Stimulated activated naive CD8-positive, alpha-beta T cell treated with anti-CD3 and anti-CD28 coated beads, Interleukin-15, Interleukin-2, amounts not matched to agents 100 U/mL and 50 U/mL, for 24 hours (primary cell): ENCODE results near the gene MAML2.

Experiments used
- ATAC-seq: fragments of 150-1000 bp; cut with Tn5 transposase; one replicate; pipeline ENCODE4 v1.10.0; 2021
- DNase-seq: peaks from one replicate; pipeline ENCODE4 v3.0.0; 2021

MAML2 gene

DNA sequence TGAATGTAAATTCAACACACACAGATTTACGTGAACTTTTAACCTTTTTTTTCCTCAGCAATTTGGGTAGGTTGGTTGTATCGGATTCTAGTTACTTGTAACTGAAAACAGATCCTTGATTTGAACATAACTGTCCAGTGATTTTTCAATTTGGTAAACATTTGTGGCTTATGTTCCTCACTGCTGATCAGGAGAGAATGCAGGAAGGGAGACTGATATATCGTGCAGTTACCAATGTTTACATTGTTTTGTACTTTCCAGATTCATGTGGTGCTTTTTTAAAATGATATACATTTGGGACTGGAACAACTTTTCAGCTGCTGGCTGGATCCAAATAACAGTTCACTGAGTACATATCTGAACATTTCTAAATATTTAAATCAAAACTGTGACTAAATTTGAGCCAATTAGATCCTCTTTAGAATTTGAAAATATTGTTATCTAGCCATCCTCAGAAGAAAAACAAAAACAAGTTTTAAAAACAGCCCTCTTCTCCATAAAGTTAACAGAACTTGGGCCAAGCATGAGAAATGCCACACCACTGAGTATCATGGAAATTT is 334.8 kb downstream of the MAML2 start:
- ATAC-seq: no peak
- DNase-seq: no peak

DNA sequence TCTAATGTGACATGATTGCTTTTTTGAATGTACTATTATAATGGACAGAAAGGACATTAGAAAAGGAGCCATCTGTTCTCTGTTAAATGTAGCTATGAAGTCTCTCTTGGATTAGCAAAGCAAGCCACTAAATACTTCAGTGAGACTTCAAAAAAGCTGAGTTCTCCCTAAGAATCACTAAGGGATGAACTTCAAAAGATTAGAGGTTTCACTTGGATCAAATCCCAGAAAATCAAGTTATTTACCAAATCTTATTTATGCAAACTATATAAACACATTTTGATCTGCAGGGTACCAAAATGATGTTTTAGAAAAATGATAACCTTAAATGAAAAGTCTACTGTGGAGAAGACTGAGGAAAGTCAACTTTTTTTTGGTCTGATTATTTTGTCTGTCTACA is 337.0 kb downstream of the MAML2 start:
- DNase-seq (no peak), ATAC-seq (no peak)

DNA sequence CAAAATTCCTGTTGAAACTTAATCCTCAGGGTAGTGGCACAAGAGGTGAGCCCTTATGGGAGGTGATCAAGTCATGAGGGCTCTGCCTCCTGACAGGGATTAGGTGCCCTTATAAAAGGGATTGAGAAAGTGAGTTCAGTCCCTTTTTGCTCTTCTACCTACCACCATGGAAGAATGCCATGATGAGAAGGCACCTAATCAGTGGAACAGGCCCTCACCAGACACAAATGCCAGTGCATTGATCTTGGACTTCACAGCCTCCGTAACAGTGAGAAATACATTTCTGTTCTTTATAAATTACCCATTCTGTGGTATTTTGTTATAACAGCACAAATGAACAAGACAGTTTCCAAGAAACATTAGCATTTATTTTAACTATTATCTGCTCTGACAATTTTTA is 338.1 kb downstream of the MAML2 start:
- DNase-seq (no peak), ATAC-seq (no peak)

DNA sequence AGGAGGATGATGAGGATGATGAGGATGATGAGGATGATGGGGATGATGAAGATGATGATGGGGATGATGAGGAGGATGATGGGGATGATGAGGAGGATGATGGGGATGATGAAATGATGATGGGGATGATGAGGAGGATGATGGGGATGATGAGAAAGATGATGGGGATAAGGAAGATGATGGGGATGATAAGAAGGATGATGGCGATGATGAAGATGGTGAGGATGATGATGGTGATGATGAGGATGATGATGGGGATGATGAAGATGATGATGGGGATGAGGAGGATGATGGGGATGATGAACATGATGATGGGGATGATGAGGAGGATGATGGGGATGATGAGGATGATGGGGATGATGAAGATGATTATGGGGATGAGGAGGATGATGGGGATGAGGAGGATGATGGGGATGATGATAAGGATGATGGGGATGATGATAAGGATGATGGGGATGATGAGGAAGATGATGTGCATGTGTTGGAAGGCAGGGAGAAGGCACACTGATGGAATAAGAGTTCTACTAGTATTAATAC is 340.2 kb downstream of the MAML2 start:
- DNase-seq (no peak), ATAC-seq (no peak)

DNA sequence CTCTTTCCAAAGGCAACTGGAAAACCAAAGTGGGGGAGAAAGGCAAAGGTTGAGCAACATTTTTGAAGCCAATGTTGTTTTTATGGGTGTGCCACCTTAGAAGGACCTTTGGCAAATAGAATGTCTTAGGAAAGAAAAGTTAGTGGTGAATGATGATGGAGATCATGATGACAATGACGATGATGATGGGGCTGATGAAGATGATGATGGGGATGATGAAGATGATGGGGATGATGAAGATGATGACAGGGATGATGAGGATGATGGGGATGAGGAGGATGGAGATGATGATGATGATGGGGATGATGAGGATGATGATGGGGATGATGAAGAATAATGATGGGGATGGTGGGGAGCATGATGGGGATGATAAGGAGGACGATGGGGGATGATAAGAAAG is 340.7 kb downstream of the MAML2 start:
- no peak for ATAC-seq
- no peak for DNase-seq

DNA sequence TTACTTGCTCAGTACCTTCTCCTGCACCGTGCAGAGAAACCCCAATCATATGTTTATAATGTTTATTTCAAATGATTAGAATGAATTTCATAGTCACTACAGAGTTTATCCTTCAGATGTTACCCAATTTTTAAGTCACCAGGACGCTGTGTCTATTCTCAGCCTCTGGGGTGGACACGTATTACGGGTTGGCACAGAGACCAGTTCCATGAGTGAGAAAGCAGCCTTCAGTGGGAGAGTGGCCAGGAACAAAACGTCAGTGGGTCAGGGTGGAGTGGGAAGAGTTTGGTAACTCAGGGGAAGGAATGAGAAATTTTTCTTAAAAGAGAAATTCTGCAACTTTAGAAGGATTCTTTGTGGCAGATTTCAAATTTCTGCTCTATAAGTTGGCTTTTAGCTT is 342.0 kb downstream of the MAML2 start:
- DNase-seq: no peak
- ATAC-seq: no peak

DNA sequence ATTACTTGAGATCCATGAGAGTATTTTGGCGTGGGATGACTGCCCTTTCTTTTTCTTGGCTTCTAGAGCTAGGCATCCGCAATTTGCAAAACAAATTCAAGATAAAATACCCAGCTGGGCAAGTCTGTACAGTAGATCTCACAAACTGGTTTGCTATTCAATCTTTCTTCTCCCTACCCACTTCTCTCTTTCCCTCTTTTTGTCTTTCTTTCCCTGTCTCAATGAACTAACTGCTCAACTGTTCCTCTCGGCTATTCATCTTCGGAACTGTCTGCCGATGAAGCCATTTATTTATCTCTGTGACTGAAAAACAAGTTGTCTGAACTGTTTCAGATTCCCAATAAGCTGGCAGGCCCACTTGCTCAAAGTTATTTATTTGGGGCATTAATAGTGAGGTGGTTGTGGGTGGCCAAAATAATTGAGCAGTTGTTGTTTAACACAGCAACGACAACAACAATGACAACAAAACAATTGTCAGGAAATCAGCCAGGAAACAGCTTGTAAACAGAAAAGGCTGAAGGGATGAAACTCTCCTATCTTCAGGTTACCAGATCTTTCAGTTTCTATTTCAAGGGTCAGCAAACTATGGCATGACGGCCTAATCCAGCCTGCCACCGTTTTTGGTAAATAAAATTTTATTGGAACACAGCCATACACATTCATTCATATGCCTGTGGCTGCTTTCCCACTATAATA is 343.1 kb downstream of the MAML2 start:
- ATAC-seq (no peak), DNase-seq (no peak)

DNA sequence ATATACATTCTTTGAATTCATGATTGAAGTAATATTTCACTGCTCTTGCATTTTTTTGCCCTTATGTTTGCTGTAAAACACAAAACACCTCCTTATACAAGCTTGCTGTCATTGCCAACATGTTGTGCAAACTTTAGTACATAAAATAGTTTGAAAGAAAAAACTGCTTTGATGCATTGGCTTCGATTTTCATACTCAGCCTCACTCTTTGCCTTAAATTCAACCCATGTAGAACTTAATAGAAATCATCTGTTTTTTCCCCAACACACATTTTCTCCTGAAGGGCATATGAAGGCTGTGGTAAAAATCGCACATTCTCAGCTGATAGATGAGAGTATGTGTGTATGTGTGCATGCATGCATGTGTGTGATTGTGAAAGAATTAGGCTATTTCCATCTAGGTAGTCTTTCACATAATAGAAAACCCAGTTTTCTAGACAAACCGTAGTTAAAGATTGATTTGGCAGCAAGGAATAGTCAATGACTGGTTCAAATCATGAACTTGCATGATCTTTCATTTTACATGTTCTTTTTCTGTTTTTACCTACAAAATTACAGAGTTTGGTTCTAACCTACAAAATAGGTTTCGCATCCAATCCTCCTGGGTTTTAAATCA is 346.3 kb downstream of the MAML2 start:
- DNase-seq (no peak), ATAC-seq (no peak)

DNA sequence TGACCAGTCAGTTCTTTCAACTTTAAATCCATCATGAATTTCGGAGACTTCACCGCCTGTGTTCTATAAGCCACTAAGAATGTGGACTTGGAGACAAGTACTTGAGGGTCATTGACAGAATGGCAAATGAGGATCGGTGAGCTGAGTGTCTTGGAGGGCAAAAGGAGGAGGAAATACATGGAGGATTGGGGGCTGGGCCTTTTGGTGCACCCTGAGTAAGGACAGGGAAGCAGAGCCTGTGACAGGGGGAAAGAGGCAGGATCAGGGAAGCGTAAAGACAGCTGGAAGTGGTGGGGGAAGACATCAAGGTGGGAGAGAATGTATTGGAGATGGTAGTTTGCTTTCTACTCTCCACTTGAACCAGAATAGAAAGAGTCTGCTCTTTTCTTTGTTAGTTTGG is 348.7 kb downstream of the MAML2 start:
- no peak for DNase-seq

DNA sequence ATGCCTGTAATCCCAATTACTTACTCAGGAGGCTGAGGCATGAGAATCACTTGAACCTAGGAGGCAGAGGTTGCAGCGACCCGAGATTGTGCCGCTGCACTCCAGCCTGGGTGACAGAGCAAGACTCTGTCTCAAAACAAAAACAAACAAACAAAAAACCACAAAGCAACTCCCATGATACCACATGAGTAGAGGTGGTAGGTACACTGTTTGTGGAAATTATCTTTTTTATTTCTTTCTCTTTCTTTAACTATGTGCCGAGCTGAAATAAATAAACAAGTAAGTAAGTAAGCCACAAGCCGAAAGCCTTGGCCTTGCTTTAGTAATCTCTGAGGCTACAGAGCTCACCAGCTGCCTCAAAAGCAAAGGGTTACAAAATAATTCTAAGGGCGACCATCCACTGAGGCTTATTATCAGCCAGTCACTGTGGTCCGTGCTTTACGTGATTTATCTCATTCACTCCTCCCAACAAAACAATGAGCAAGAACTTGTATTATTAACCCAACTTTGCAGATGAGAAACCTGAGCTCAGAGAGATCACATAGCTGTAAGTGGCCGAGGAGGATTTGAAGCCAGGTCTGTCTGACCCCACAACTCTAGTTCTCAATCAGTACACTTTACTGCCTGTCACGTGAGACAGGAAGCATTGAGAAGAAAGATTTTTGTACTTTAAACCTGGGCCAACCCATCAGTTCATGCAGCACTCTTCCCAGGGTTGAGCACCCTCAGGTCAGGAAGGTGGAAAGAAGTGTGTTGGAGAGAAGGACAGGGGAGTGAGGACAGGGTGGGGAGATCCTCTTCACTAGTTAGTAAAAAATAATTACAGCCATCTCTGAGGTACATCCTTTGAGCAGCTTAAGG is 349.3 kb downstream of the MAML2 start:
- no peak for ATAC-seq

More for the DNA sequence above, 348.7 kb downstream of the MAML2 start:
- no peak for ATAC-seq

DNA sequence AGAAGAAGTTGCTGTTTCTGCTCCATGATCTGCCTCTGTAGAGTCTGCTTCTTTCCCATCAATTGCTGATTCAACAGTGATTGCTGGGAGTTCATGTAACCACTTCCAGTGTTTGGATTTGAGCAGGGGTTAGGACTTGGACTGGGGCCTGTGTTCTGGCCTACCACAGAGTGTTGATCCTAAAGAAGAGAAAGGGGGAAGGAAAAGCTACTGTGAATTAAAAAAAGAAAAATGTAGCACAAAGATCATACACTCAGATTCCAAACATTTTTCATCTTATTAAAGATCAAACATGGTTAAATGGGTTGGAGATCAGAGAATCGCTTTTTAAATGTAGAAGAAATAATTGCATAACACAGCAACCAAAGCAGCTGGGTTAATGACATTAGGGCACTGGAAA is 351.4 kb downstream of the MAML2 start:
- DNase-seq: no peak
- ATAC-seq: no peak

More for the DNA sequence above, 349.3 kb downstream of the MAML2 start:
- no peak for DNase-seq

DNA sequence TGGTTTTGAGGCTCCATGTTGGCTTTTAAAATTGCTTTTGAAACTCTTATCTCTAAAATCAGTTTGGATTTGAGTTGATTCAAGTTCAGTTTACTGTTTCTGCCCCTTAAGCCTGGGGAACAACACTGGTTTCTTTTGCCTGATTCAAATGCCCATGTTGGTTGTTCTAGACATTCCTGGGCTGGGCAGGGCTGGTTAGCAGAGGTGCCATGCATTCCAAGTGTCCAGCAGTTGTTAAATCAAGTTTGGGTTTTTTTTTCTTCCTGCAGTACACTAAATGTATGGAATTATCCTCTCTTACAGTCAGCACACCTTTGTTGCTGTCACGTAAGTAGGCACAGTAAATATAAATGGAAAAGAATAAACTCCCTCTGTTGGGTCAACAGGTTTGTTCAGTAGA is 351.9 kb downstream of the MAML2 start:
- no peak for DNase-seq
- ATAC-seq: no peak

DNA sequence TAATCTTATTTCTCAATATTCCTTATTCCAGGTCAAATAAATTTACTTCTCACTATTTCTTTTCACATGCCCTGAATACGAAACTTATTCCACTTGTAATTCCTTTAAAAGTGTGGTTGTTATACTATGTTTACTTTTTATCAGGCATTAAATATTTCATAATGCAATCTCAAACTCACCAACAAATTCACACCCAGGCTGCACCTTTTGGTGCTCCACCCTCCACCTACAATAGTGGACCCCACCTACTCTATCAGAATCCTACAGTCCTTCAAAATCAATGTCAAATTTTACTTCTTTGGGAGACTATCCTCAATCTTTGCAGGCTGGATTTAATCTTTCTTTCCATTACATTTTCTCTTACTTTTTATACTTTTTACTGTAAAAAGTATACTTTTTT is 353.2 kb downstream of the MAML2 start:
- DNase-seq (no peak), ATAC-seq (no peak)

DNA sequence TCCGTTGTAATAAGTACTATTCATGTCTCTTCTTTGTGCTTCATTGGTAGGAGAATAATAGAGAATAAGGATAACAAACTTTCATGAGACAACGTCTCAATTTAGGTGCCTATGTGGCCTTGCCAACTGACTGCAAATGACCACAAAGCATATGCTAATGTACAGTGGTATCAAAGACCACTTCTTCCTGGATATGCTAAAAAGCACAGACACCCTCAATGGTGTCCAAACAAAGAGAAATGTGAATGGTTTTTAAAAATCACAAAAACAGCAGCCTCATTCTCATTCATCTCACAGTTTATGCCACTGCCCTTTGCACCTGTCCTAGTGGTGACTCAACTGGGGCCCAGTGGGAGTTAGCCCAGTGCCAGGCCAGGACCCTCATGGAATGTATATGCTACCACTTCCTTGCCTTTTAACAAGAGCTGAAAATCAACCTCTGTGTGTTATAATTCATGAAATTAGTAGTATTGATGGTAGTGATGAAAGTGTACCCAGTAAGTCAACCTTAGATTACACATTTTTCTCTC is 353.9 kb downstream of the MAML2 start:
- DNase-seq (no peak), ATAC-seq (no peak)

DNA sequence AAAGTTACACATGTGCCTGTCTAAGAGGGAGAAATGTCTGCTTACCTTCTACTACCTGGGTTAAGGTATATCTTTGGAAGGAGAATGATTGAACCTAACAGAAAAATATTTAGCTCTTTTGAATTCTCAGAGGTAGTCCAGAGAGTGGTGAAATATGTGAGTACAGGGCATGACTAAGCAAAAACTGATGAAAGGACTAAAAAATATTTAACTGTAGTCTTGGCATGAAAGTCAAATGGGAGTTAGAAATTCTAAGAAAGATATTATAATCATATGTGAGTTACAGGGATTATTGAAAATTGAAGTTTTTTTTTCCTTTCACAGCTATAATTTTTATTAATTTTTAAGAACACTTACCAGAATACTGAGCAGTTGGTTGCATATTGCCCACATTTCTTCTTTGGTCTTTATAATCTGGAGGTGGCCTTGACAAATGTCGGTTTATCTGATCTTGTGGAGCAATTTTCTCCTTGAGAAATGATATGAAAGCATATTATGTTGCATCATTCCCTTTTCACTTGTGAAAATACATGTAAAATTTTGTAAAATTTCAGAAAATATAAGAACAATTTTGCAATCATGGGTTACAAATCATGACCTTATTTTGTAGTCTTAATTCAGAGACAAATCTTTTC is 357.7 kb downstream of the MAML2 start:
- DNase-seq (no peak), ATAC-seq (no peak)

DNA sequence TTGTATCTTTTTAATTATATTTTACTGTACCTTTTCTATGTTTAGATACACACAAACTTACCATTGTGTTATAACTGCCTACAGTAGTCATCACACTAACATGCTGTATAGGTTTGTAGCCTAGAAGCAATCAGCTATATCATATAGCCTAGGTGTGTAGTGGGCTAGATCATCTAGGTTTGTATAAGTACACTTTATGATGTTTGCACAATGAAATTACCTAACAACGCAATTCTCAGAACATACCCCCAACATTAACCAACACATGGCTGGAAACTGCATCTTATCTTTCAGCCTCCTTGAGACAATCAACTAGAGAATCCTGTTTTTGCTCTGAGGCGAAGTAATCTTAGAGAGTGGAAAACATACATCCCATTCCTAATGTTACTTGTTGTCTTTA is 358.9 kb downstream of the MAML2 start:
- DNase-seq (no peak), ATAC-seq (no peak)

DNA sequence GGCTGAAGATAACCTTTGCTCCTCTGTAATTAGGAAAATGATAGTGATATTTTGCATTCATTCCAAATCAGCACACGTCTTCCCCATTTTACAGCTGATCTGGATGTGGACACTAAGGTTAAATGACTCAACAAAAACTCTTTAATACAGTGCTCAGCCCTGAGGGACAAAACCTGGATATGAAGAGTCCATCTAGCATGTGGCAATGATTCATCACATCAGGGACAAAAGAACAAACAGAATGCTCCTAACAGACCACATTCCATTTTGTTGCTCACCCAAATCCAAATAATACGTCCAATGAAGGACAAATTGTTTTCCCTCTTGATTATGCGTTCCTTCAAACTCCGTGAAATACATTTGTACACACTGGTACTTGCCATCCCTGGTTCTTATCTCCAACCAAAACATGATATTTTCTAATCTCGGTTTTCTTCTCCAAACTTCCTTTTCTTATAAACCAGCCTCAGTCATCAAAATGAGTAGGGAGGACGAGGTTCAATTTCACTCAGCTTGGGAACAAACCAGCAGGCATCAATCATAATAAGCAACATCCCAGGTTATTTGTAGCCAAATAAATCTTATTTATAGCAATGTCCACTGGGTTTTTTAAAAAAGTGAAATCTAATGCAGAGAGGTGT is 365.3 kb downstream of the MAML2 start:
- no peak for ATAC-seq
- DNase-seq: no peak

DNA sequence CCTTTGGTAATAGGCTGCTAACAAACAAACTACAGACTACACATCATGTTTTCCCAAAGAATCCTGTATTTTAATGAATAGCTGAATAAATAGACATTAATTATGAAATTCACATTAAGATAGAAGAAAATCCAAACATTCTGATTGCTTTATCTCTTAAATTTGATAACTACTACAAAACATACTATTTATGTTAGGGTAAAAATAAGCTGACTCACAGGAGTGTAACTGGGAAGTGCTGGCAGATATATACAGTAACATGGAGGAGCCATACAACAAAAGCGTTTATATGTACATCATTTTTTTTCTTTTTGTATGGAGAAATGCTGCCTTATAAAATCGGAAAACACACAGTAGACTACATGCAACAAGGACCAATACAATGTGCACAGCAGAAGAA is 366.4 kb downstream of the MAML2 start:
- no peak for ATAC-seq
- DNase-seq: no peak

DNA sequence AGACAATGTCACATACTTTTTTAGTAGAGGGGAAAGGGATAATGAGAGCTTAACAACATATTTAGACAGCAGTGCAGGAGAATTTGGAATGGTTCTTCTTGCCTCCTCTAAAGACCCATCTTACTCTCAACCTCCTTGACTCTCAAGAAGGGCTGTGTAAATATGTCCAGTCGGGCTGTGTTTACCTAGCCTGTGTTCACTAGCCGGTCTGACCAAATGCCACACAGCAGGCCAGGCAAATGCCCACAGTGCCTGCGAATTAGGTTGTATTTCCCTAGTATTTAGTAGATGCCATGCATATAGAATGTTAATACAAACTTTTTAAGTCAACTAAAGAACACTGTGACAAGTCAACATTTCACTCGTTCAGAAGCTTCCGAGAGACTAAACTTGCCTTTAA is 367.7 kb downstream of the MAML2 start:
- no peak for ATAC-seq
- DNase-seq: no peak

DNA sequence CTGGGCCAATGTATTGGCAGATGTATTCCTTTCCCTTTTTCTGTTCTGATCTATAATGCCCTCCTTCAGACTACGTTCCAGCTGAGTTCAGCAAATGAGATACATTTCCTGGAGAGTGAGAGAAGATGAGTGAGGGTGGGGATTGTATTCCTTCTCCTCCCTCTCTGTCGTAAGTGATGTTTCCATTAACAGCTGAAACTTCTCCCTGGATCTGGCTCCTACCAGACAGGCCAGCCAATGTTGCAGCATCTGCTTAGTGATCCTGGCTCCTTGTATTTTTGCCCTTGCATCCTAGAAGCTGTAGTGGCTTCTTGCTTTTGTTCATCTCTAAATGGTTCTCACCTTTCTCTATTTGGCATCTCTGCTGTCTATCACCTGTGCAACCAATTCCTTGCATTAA is 370.9 kb downstream of the MAML2 start:
- ATAC-seq: no peak

DNA sequence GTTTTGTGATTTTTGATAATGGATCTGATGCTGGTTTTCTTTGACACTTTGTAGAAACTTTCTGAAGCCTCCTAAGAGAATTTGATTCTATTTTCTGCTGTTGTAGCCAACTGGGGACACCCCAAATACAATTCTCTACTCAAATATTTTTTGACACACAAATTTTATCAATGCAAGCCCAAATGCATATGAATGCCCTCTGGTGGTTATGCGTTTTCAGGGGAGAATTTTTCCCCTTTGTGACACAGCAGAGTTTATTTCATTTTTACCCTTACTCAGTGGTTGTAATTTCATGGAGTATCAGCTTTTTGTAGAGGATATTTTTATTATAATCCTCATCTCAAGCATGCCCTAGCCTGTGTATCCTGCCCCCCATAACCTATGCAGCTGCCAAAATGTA is 374.4 kb downstream of the MAML2 start:
- ATAC-seq: no peak
- DNase-seq: no peak

More for the DNA sequence above, 370.9 kb downstream of the MAML2 start:
- no peak for DNase-seq
